Measurements from ENCODE around the gene LYST. TPM values are rescaled to one million over a fixed set of nuclear protein-coding genes. Genes with fewer than 3 reads are reported as not detected.
A peak's percentile ranks its signal among the peaks of the same experiment; 100 is the strongest.
"Not testable (repeated sequence)": the region's sequence is repeated elsewhere in the genome, so short reads cannot be mapped to it uniquely, and the experiment has no call there.

LYST gene
- total RNA-seq, 1 donor from 2014 or later, result 16.4 TPM

- peak; percentile 29 for TF ChIP-seq CTCF (IDR thresholded peaks at IDR 0.05)
- not testable (repeated sequence) for H3K27me3 Mint-ChIP-seq (ENCODE audit: low read depth); H3K36me3 Mint-ChIP-seq (ENCODE audit: low read depth); H3K4me1 Mint-ChIP-seq (ENCODE audit: low read depth); DNase-seq (ENCODE audit: low spot score); H3K27ac Mint-ChIP-seq (ENCODE audit: unreplicated experiment); H3K4me3 Mint-ChIP-seq (ENCODE audit: unreplicated experiment); H3K9me3 Mint-ChIP-seq (ENCODE audit: low read depth)
Observed at GRCh38 chr1:235845656-235846107, 21.0 kb downstream of the LYST start.

- H3K4me3 Mint-ChIP-seq (ENCODE audit: unreplicated experiment), result no peak overlapping the region
- H3K36me3 Mint-ChIP-seq (ENCODE audit: low read depth), result no peaks in the 10 kb centered on the region
- peaks cover 7% of the 10 kb centered on the region for H3K9me3 Mint-ChIP-seq (ENCODE audit: low read depth)
- DNase-seq (ENCODE audit: low spot score), result no peak
- H3K27me3 Mint-ChIP-seq (ENCODE audit: low read depth), result no peaks in the 10 kb centered on the region
- no peak overlapping the region for H3K27ac Mint-ChIP-seq (ENCODE audit: unreplicated experiment)
- peaks cover 10% of the 10 kb centered on the region for H3K4me1 Mint-ChIP-seq (ENCODE audit: low read depth)
- no peak for TF ChIP-seq CTCF (IDR thresholded peaks at IDR 0.05)
Observed at GRCh38 chr1:235844776-235845175, 21.9 kb downstream of the LYST start.

- Mint-ChIP-seq H3K27me3 (ENCODE audit: low read depth) (no peaks in the 10 kb centered on the region), H3K27ac (ENCODE audit: unreplicated experiment) (no peak overlapping the region), H3K4me3 (ENCODE audit: unreplicated experiment) (no peak overlapping the region), H3K4me1 (ENCODE audit: low read depth) (peaks cover 10% of the 10 kb centered on the region), H3K9me3 (ENCODE audit: low read depth) (peaks cover 7% of the 10 kb centered on the region), H3K36me3 (ENCODE audit: low read depth) (no peaks in the 10 kb centered on the region)
- peak; percentile 80 for TF ChIP-seq CTCF (IDR thresholded peaks at IDR 0.05)
- DNase-seq (ENCODE audit: low spot score), result no peak
Observed at GRCh38 chr1:235843461-235843961, 23.2 kb downstream of the LYST start.

GRCh38 chr1:235841938-235842545, 24.7 kb downstream of the LYST start:
- peaks cover 10% of the 10 kb centered on the region for H3K4me1 Mint-ChIP-seq (ENCODE audit: low read depth)

GRCh38 chr1:235838021-235838420, 28.7 kb downstream of the LYST start:
- no peak for TF ChIP-seq CTCF (IDR thresholded peaks at IDR 0.05)
- Mint-ChIP-seq H3K36me3 (ENCODE audit: low read depth) (no peaks in the 10 kb centered on the region), H3K27me3 (ENCODE audit: low read depth) (no peaks in the 10 kb centered on the region), H3K4me1 (ENCODE audit: low read depth) (no peaks in the 10 kb centered on the region), H3K9me3 (ENCODE audit: low read depth) (no peaks in the 10 kb centered on the region), H3K4me3 (ENCODE audit: unreplicated experiment) (no peak overlapping the region), H3K27ac (ENCODE audit: unreplicated experiment) (no peak overlapping the region)
- DNase-seq (ENCODE audit: low spot score), result no peak

More at GRCh38 chr1:235841938-235842545, 24.7 kb downstream of the LYST start:
- no peak for TF ChIP-seq CTCF (IDR thresholded peaks at IDR 0.05)
- H3K36me3 Mint-ChIP-seq (ENCODE audit: low read depth), result no peaks in the 10 kb centered on the region
- no peaks in the 10 kb centered on the region for H3K27me3 Mint-ChIP-seq (ENCODE audit: low read depth)
- no peak overlapping the region for H3K4me3 Mint-ChIP-seq (ENCODE audit: unreplicated experiment)
- peaks cover 3% of the 10 kb centered on the region for H3K9me3 Mint-ChIP-seq (ENCODE audit: low read depth)
- DNase-seq (ENCODE audit: low spot score), result no peak
- no peak overlapping the region for H3K27ac Mint-ChIP-seq (ENCODE audit: unreplicated experiment)
